HUES64 (cell line): Measurements from ENCODE around the gene RAB40C. TPM values are rescaled to one million over a fixed set of nuclear protein-coding genes. Genes with fewer than 3 reads are reported as not detected.

ENCODE experiments used
- H3K27ac ChIP-seq: 2 replicates; pipeline ENCODE4 v1.7.0; 2013; ENCODE audit warnings: low read depth, low read length, inconsistent platforms
- H3K27me3 ChIP-seq: 2 replicates; pipeline ENCODE4 v1.6.1; 2013; ENCODE audit warnings: mild to moderate bottlenecking, low read length; ENCODE audit not compliant: insufficient read depth
- H3K36me3 ChIP-seq: 2 replicates; pipeline ENCODE4 v1.6.1; 2013; ENCODE audit warnings: mild to moderate bottlenecking, low read length; ENCODE audit not compliant: insufficient read depth
- H3K4me1 ChIP-seq: 2 replicates; pipeline ENCODE4 v1.6.1; 2013; ENCODE audit warnings: mild to moderate bottlenecking, low read length, moderate library complexity; ENCODE audit not compliant: insufficient read depth
- H3K4me3 ChIP-seq: 2 replicates; pipeline ENCODE4 v1.5.1; 2013; ENCODE audit warnings: mild to moderate bottlenecking, low read length, moderate library complexity
- H3K9ac ChIP-seq: 2 replicates; pipeline ENCODE4 v1.6.1; 2013; ENCODE audit warnings: mild to moderate bottlenecking, low read depth, low read length
- H3K9me3 ChIP-seq: 2 replicates; pipeline ENCODE4 v1.6.1; 2013; ENCODE audit warnings: low read depth, low read length; ENCODE audit not compliant: insufficient read depth
- WGBS: fragments of 150-250, 120-280 bp; methylation state at CpG from one replicate; pipeline ENCODE4 v1.1.7; 2013; ENCODE audit warnings: missing lambda C conversion rate; 5-methylcytosine and 5-hydroxymethylcytosine counted together
- polyA plus RNA-seq, 2 experiments: library from polyadenylated mRNA; stranded (reverse); fragments of 50-300 nt; gene quantifications; one replicate each; pipeline ENCODE4 v1.2.3, GENCODE V29; 2013

RAB40C gene
- polyA plus RNA-seq (2013, experiment 1 of 2), result 14.2 TPM
- 16.7 TPM for polyA plus RNA-seq (2013, experiment 2 of 2)

- Histone ChIP-seq H3K27me3 (peaks cover 29% of the 10 kb centered on the region), H3K27ac (peak within 1 kb of the TSS; percentile 100), H3K9me3 (no peaks in the 10 kb centered on the region), H3K36me3 (0 out of 2 replicates have a peak, but pooled peaks cover 2% of the 10 kb centered on the region), H3K9ac (peak within 1 kb of the TSS; percentile 99), H3K4me3 (peak within 1 kb of the TSS; percentile 99), H3K4me1 (peaks cover 4% of the 10 kb centered on the region; the same call in 1 of the 2 replicates)
- under 1% methylated on average over 67 of the region's 67 CpGs for WGBS
These were observed at the start of gene RAB40C for GRCh38 chr16:589658-590187. TSS of gene RAB40C (plus strand) at chr16:590066. CDS start at chr16:590292, 226 bp downstream.

- Histone ChIP-seq H3K9me3 (no peaks in the 10 kb centered on the region), H3K9ac (no peak overlapping the region), H3K27me3 (no peaks in the 10 kb centered on the region), H3K4me3 (no peak overlapping the region), H3K36me3 (peaks cover 10% of the 10 kb centered on the region; the same call in 1 of the 2 replicates), H3K27ac (no peak overlapping the region), H3K4me1 (no peaks in the 10 kb centered on the region)
- 96% methylated on average over 29 of the region's 29 CpGs for WGBS
These were observed 49.1 kb upstream of the RAB40C start for GRCh38 chr16:540645-541340.

- Histone ChIP-seq H3K27me3 (no peaks in the 10 kb centered on the region), H3K36me3 (no peaks in the 10 kb centered on the region; the same call in 1 of the 2 replicates), H3K27ac (no peak overlapping the region), H3K9me3 (no peaks in the 10 kb centered on the region), H3K9ac (no peak overlapping the region), H3K4me1 (no peaks in the 10 kb centered on the region), H3K4me3 (no peak overlapping the region)
- WGBS, result 95% methylated on average over 51 of the region's 51 CpGs
These were observed 46.3 kb upstream of the RAB40C start for GRCh38 chr16:543301-544164.

GRCh38 chr16:544517-544916, 45.3 kb upstream of the RAB40C start:
- Histone ChIP-seq H3K9ac (no peak overlapping the region), H3K9me3 (no peaks in the 10 kb centered on the region), H3K4me1 (no peaks in the 10 kb centered on the region), H3K27me3 (no peaks in the 10 kb centered on the region), H3K4me3 (no peak overlapping the region), H3K27ac (no peak overlapping the region), H3K36me3 (no peaks in the 10 kb centered on the region)
- 95% methylated on average over 42 of the region's 46 CpGs for WGBS

- no peaks in the 10 kb centered on the region for H3K27me3 ChIP-seq
- no peak overlapping the region for H3K27ac ChIP-seq
- H3K4me3 ChIP-seq, result no peak overlapping the region
- H3K9ac ChIP-seq, result no peak overlapping the region
- WGBS, result 88% methylated on average over 60 of the region's 60 CpGs
- no peaks in the 10 kb centered on the region for H3K4me1 ChIP-seq
- H3K36me3 ChIP-seq, result peaks cover 9% of the 10 kb centered on the region
- no peaks in the 10 kb centered on the region for H3K9me3 ChIP-seq
These were observed 42.7 kb upstream of the RAB40C start for GRCh38 chr16:546909-547770.

GRCh38 chr16:548586-548985, 41.3 kb upstream of the RAB40C start:
- no peak overlapping the region for H3K4me3 ChIP-seq
- no peaks in the 10 kb centered on the region for H3K27me3 ChIP-seq
- H3K27ac ChIP-seq, result no peak overlapping the region
- H3K9me3 ChIP-seq, result no peaks in the 10 kb centered on the region
- 95% methylated on average over 21 of the region's 21 CpGs for WGBS
- peaks cover 15% of the 10 kb centered on the region for H3K36me3 ChIP-seq
- H3K4me1 ChIP-seq, result no peaks in the 10 kb centered on the region
- H3K9ac ChIP-seq, result no peak overlapping the region

GRCh38 chr16:549544-550263, 40.2 kb upstream of the RAB40C start:
- H3K27ac ChIP-seq, result no peak overlapping the region
- H3K4me3 ChIP-seq, result no peak overlapping the region
- 94% methylated on average over 54 of the region's 54 CpGs for WGBS
- H3K4me1 ChIP-seq, result no peaks in the 10 kb centered on the region
- no peak overlapping the region for H3K9ac ChIP-seq
- no peaks in the 10 kb centered on the region for H3K9me3 ChIP-seq
- no peaks in the 10 kb centered on the region for H3K27me3 ChIP-seq
- H3K36me3 ChIP-seq, result peaks cover 15% of the 10 kb centered on the region

GRCh38 chr16:551210-551609, 38.7 kb upstream of the RAB40C start:
- 97% methylated on average over 28 of the region's 28 CpGs for WGBS
- no peaks in the 10 kb centered on the region for H3K4me1 ChIP-seq
- H3K9ac ChIP-seq, result no peak overlapping the region
- no peaks in the 10 kb centered on the region for H3K9me3 ChIP-seq
- H3K27ac ChIP-seq, result no peak overlapping the region
- H3K27me3 ChIP-seq, result no peaks in the 10 kb centered on the region
- peaks cover 15% of the 10 kb centered on the region for H3K36me3 ChIP-seq
- no peak overlapping the region for H3K4me3 ChIP-seq

- H3K27ac ChIP-seq, result no peak overlapping the region
- H3K27me3 ChIP-seq, result no peaks in the 10 kb centered on the region
- H3K9me3 ChIP-seq, result no peaks in the 10 kb centered on the region
- no peak overlapping the region for H3K4me3 ChIP-seq
- peaks cover 15% of the 10 kb centered on the region for H3K36me3 ChIP-seq
- WGBS, result 96% methylated on average over 35 of the region's 35 CpGs
- no peaks in the 10 kb centered on the region for H3K4me1 ChIP-seq
- no peak overlapping the region for H3K9ac ChIP-seq
These were observed 37.7 kb upstream of the RAB40C start for GRCh38 chr16:552171-552570.

GRCh38 chr16:553601-554296, 36.1 kb upstream of the RAB40C start:
- H3K36me3 ChIP-seq, result peaks cover 15% of the 10 kb centered on the region
- H3K4me1 ChIP-seq, result no peaks in the 10 kb centered on the region
- no peak overlapping the region for H3K4me3 ChIP-seq
- 95% methylated on average over 33 of the region's 33 CpGs for WGBS
- no peak overlapping the region for H3K9ac ChIP-seq
- no peak overlapping the region for H3K27ac ChIP-seq
- no peaks in the 10 kb centered on the region for H3K9me3 ChIP-seq
- H3K27me3 ChIP-seq, result peaks cover 7% of the 10 kb centered on the region
